Keratinocyte (primary cell): ENCODE results near the gene ACOT4. TPM values are rescaled to one million over a fixed set of nuclear protein-coding genes. Genes with fewer than 3 reads are reported as not detected.
"Not testable (repeated sequence)": the region's sequence is repeated elsewhere in the genome, so short reads cannot be mapped to it uniquely, and the experiment has no call there.

ENCODE experiments used
- DNase-seq: peaks from one replicate; pipeline ENCODE4 v3.0.0-alpha.2; 2011; ENCODE audit warnings: low read depth, missing footprints, low spot score
- FAIRE-seq: peaks from 2 replicates; lab custom pipeline; 2011; peaks lifted over from hg19 to GRCh38; lab: Jason Lieb, UNC
- H2AFZ ChIP-seq: 2 replicates; pipeline ENCODE4 v1.6.0; 2012; ENCODE audit warnings: low read length, control low read depth, inconsistent platforms; ENCODE audit not compliant: control insufficient read depth
- H3K27ac ChIP-seq: 2 replicates; pipeline ENCODE4 v1.5.1; 2011; ENCODE audit warnings: low read length; ENCODE audit not compliant: control insufficient read depth, insufficient read depth
- H3K27me3 ChIP-seq: 3 replicates; pipeline ENCODE4 v1.6.0; 2011; ENCODE audit warnings: low read length; ENCODE audit not compliant: control insufficient read depth, insufficient read depth; ENCODE audit errors: extremely low read depth
- H3K36me3 ChIP-seq, 2 experiments: 2 replicates in 1 of 2; 3 replicates in 1 of 2; pipeline ENCODE4 v1.5.1; 2011; ENCODE audit warnings: low read length in 2 of 2, mild to moderate bottlenecking in 1 of 2; ENCODE audit not compliant: control insufficient read depth in 2 of 2, insufficient read depth in 2 of 2; ENCODE audit errors: extremely low read depth in 1 of 2
- H3K4me1 ChIP-seq: 3 replicates; pipeline ENCODE4 v1.5.1; 2011; ENCODE audit warnings: low read length; ENCODE audit not compliant: control insufficient read depth, insufficient read depth; ENCODE audit errors: extremely low read depth
- H3K4me2 ChIP-seq: 3 replicates; pipeline ENCODE4 v1.6.0; 2011; ENCODE audit warnings: low read depth, low read length; ENCODE audit not compliant: control insufficient read depth, insufficient read depth; ENCODE audit errors: extremely low read depth
- H3K4me3 ChIP-seq, 3 experiments: fragments of 200-600 bp in 1 of 3; sonication (generic) in 1 of 3; 2 replicates in 2 of 3; 3 replicates in 1 of 3; pipeline ENCODE4 v1.5.1; 2011 to 2016; ENCODE audit warnings: low read length in 3 of 3, mild to moderate bottlenecking in 3 of 3, control low read depth in 2 of 3, inconsistent platforms in 1 of 3, low read depth in 1 of 3, mixed read lengths in 1 of 3, mixed run types in 1 of 3, moderate library complexity in 1 of 3; ENCODE audit not compliant: control insufficient read depth in 2 of 3, insufficient read depth in 2 of 3; ENCODE audit errors: extremely low read depth in 1 of 3
- H3K79me2 ChIP-seq: 2 replicates; pipeline ENCODE4 v1.6.0; 2012; ENCODE audit warnings: low read length; ENCODE audit not compliant: control insufficient read depth, insufficient read depth
- H3K9ac ChIP-seq: 3 replicates; pipeline ENCODE4 v1.6.0; 2011; ENCODE audit warnings: low read length; ENCODE audit not compliant: control insufficient read depth, insufficient read depth; ENCODE audit errors: extremely low read depth
- H3K9me1 ChIP-seq: 3 replicates; pipeline ENCODE4 v1.6.0; 2011; ENCODE audit warnings: low read length; ENCODE audit not compliant: control insufficient read depth, insufficient read depth; ENCODE audit errors: extremely low read depth
- H3K9me3 ChIP-seq: 2 replicates; pipeline ENCODE4 v1.5.1; 2012; ENCODE audit warnings: low read depth, low read length; ENCODE audit not compliant: control insufficient read depth
- H4K20me1 ChIP-seq: 3 replicates; pipeline ENCODE4 v1.6.0; 2011; ENCODE audit warnings: low read length; ENCODE audit not compliant: control insufficient read depth, insufficient read depth; ENCODE audit errors: extremely low read depth
- EZH2 ChIP-seq: IDR thresholded peaks from one replicate; pipeline ENCODE4 v1.6.1; 2012; ENCODE audit warnings: inconsistent platforms, mild to moderate bottlenecking, low read length, moderate library complexity
- dilution Hi-C: fragments of 300-500 bp; cut with MboI; formaldehyde crosslinking; loops from one replicate; pipeline ENCODE4 v1.7.0; 2020; ENCODE audit warnings: low sequenced_read_pairs; ENCODE audit not compliant: extremely low pct_ligation_motif_present
- polyA minus RNA-seq, 3 experiments: library from RNA; depleted of rRNA, polyadenylated mRNA; stranded (reverse); fragments of >200 nt; gene quantifications; 1 replicate in 1 of 3; 2 replicates in 1 of 3; 3 replicates in 1 of 3; pipeline ENCODE4 v1.2.3, GENCODE V29; 2011
- polyA plus RNA-seq, 5 experiments: library from polyadenylated mRNA; depleted of rRNA in 3 of 5; stranded (reverse) in 3 of 5; stranded (forward) in 1 of 5; unstranded in 1 of 5; fragments of >200 nt; gene quantifications; 1 replicate in 1 of 5; 2 replicates in 3 of 5; 3 replicates in 1 of 5; pipeline versions ENCODE4 v1.2.1 to v1.2.3, GENCODE V29; 2011 to 2012; ENCODE audit warnings: missing spikeins in 2 of 5, low read depth in 1 of 5, low replicate concordance in 1 of 5
- TF ChIP-seq, protein P1 (sequence below), 3 experiments: IDR thresholded peaks in 1 of 3; conservative IDR thresholded peaks in 1 of 3; optimal IDR thresholded peaks in 1 of 3; 2 replicates in 2 of 3; 3 replicates in 1 of 3; pipeline versions ENCODE3 to v1.5.1; 2011; ENCODE audit warnings: low read length in 3 of 3, mild to moderate bottlenecking in 3 of 3, moderate library complexity in 2 of 3, control low read depth in 1 of 3, inconsistent platforms in 1 of 3; ENCODE audit not compliant: insufficient read depth in 2 of 3; ENCODE audit errors: extremely low read depth in 1 of 3

The ACOT4 gene, protein sequence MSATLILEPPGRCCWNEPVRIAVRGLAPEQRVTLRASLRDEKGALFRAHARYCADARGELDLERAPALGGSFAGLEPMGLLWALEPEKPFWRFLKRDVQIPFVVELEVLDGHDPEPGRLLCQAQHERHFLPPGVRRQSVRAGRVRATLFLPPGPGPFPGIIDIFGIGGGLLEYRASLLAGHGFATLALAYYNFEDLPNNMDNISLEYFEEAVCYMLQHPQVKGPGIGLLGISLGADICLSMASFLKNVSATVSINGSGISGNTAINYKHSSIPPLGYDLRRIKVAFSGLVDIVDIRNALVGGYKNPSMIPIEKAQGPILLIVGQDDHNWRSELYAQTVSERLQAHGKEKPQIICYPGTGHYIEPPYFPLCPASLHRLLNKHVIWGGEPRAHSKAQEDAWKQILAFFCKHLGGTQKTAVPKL
- polyA plus RNA-seq (0.29 to 0.68 TPM (median 0.40 TPM) in 3 replicates), polyA minus RNA-seq (0.10 to 0.19 TPM in 2 of 3 replicates, not detected in the other)
- polyA plus RNA-seq (2011; ENCODE audit: low read depth), result not detected
- 0.44 and 0.57 TPM in 2 replicates for polyA plus RNA-seq (2011; cell fraction: cytosol; rRNA removed)
- 0.23 and 0.64 TPM in 2 replicates for polyA plus RNA-seq (2011; cell fraction: nucleus; rRNA removed)
- 0.13 and 0.41 TPM in 2 replicates for polyA plus RNA-seq (2012; ENCODE audit: low replicate concordance)
- polyA minus RNA-seq (2011; cell fraction: cytosol; rRNA and poly(A)+ RNA removed), result 1.3 TPM
- 0.32 TPM in 1 of 2 replicates, not detected in the other for polyA minus RNA-seq (2011; cell fraction: nucleus; rRNA and poly(A)+ RNA removed)

DNA sequence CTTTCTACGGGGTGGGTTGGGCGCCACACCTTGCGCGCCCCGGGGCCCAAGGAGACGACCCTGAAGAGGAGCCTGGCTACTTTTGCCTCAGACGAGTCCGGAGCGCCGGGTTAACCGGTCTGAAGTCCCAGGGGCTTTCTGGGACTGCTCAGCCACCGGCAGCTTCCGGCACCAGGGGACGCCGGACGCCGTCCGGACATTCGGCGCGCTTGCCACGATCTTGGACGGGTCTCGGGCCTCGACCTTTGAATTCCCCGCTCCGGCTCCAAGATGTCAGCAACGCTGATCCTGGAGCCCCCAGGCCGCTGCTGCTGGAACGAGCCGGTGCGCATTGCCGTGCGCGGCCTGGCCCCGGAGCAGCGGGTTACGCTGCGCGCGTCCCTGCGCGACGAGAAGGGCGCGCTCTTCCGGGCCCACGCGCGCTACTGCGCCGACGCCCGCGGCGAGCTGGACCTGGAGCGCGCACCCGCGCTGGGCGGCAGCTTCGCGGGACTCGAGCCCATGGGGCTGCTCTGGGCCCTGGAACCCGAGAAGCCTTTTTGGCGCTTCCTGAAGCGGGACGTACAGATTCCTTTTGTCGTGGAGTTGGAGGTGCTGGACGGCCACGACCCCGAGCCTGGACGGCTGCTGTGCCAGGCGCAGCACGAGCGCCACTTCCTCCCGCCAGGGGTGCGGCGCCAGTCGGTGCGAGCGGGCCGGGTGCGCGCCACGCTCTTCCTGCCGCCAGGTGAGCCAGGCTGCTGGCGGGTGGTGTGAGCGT, at the start of gene ACOT4:
TSS of gene ACOT4 (plus strand) at position 184 of the 760 bp plus-strand sequence. CDS start at position 271, 87 bp downstream.
- TF ChIP-seq EZH2, result no peak
- TF ChIP-seq, protein P1, sequence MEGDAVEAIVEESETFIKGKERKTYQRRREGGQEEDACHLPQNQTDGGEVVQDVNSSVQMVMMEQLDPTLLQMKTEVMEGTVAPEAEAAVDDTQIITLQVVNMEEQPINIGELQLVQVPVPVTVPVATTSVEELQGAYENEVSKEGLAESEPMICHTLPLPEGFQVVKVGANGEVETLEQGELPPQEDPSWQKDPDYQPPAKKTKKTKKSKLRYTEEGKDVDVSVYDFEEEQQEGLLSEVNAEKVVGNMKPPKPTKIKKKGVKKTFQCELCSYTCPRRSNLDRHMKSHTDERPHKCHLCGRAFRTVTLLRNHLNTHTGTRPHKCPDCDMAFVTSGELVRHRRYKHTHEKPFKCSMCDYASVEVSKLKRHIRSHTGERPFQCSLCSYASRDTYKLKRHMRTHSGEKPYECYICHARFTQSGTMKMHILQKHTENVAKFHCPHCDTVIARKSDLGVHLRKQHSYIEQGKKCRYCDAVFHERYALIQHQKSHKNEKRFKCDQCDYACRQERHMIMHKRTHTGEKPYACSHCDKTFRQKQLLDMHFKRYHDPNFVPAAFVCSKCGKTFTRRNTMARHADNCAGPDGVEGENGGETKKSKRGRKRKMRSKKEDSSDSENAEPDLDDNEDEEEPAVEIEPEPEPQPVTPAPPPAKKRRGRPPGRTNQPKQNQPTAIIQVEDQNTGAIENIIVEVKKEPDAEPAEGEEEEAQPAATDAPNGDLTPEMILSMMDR (optimal IDR thresholded peaks at IDR 0.05 in 1 of 3, IDR thresholded peaks at IDR 0.05 in 1 of 3, conservative IDR thresholded peaks at IDR 0.05 in 1 of 3; ENCODE audit: extremely low read depth in 1 of 3, insufficient read depth in 2 of 3, low read length in 3 of 3), result peak in 1 of 3 experiments; percentile 20
- peak within 1 kb of the TSS; percentile 74 for H3K4me2 ChIP-seq

DNA sequence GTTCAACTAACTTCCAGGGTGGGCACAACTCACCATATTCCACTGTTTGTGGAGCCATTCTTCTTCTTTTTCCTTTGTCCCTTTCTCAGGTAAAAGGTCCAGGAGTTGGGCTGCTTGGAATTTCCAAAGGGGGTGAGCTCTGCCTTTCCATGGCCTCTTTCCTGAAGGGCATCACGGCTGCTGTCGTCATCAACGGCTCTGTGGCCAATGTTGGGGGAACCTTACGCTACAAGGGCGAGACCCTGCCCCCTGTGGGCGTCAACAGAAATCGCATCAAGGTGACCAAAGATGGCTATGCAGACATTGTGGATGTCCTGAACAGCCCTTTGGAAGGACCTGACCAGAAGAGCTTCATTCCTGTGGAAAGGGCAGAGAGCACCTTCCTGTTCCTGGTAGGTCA, 48.7 kb upstream of the ACOT4 start:
- H3K36me3 ChIP-seq, H3K4me3 ChIP-seq, H3K79me2 ChIP-seq, H4K20me1 ChIP-seq, H3K9me1 ChIP-seq, dilution Hi-C loops, H3K27ac ChIP-seq, DNase-seq, H2AFZ ChIP-seq, H3K9ac ChIP-seq, H3K9me3 ChIP-seq, H3K4me1 ChIP-seq, H3K27me3 ChIP-seq, H3K4me2 ChIP-seq: not testable (repeated sequence)
- peak; percentile 34 for FAIRE-seq

More for the DNA sequence above, at the start of gene ACOT4:
- peak within 1 kb of the TSS; percentile 84 for H2AFZ ChIP-seq
- H3K79me2 ChIP-seq, result no peaks in the 10 kb centered on the region
- H3K9ac ChIP-seq, result peak within 1 kb of the TSS; percentile 13
- FAIRE-seq (no peak), DNase-seq (no peak)
- no peaks in the 10 kb centered on the region for H3K27me3 ChIP-seq
- dilution Hi-C loops, result no loop called here
- no peak within 1 kb of the TSS for H3K27ac ChIP-seq
- peaks cover 3% of the 10 kb centered on the region for H3K4me1 ChIP-seq
- no peaks in the 10 kb centered on the region for H3K9me1 ChIP-seq
- peak within 1 kb of the TSS; percentile 34 to 63 (median 57) for H3K4me3 ChIP-seq
- H3K9me3 ChIP-seq, result no peaks in the 10 kb centered on the region
- no peaks in the 10 kb centered on the region for H3K36me3 ChIP-seq
- no peaks in the 10 kb centered on the region for H4K20me1 ChIP-seq

DNA sequence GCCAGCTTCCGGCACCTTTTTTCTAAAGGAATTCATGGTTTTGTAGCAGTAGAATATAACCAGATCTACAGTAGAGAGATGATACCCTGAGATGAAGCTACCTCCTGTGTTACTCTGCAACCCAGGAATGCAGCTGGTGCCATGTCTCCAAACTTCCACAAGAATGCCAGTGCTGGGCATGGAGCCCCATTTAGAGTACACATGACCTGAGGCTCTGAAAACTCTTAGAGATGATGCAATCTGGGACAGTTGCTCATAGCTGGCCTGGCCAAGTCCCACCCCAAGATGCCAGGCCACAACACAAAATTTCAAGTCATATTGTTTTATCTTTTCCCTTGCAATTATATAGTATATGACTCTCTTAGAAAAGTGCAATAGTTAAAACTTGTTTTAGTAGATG, 46.3 kb upstream of the ACOT4 start:
- DNase-seq, H3K9ac ChIP-seq, H4K20me1 ChIP-seq, H3K27me3 ChIP-seq, dilution Hi-C loops, H3K36me3 ChIP-seq, H3K9me1 ChIP-seq, H3K4me1 ChIP-seq, H3K27ac ChIP-seq, H2AFZ ChIP-seq, H3K4me2 ChIP-seq, H3K79me2 ChIP-seq, H3K4me3 ChIP-seq, H3K9me3 ChIP-seq: not testable (repeated sequence)
- peak; percentile 98 for FAIRE-seq

DNA sequence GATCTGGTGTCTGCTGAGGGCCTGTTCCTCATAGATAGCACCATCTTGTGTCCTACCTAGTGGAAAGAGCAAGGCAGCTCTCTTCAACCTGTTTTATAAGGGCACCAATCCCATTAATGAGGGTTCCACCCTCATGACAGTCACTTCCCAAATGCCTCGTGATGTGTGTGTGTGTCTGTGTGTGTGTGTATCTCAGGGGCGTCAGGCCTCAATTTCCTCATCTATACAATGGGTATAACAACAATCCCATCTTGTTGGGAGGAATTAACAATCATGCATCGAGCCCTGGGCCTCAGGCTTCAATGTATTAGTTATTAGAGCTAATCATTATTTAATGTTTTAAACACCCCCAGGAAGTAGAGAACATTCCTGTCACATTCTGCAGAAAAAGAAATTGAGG, 42.6 kb upstream of the ACOT4 start:
- H3K4me1 ChIP-seq, FAIRE-seq, H3K36me3 ChIP-seq, H3K9me1 ChIP-seq, H3K4me2 ChIP-seq, H3K79me2 ChIP-seq, H4K20me1 ChIP-seq, H3K9ac ChIP-seq, H3K27ac ChIP-seq, DNase-seq, H2AFZ ChIP-seq, H3K9me3 ChIP-seq, dilution Hi-C loops, H3K27me3 ChIP-seq, H3K4me3 ChIP-seq: not testable (repeated sequence)
